SU-DHL-6 (cell line): ENCODE data around the gene MROH2A.

Source experiments
- CTCF ChIP-seq: fragments of 200-600 bp; sonication (generic); IDR thresholded peaks from one replicate; pipeline ENCODE4 v1.5.1; 2017; ENCODE audit warnings: antibody characterized with exemption, mild to moderate bottlenecking, low read length, moderate library complexity; ENCODE audit not compliant: insufficient read depth, poor library complexity, severe bottlenecking
- EZH2phosphoT487 ChIP-seq: fragments of 200-600 bp; sonication (generic), shearing (Covaris generic); conservative IDR thresholded peaks from 2 replicates; pipeline ENCODE4 v1.6.1; 2018; ENCODE audit warnings: mild to moderate bottlenecking, antibody characterized with exemption, low read length, moderate library complexity, mixed read lengths

GRCh38 chr2:233822781-233823730 is 44.9 kb downstream of the MROH2A start:
- no peak for TF ChIP-seq CTCF
- no peak for TF ChIP-seq EZH2phosphoT487
